HPDE6-E6E7 (cell line): ENCODE measurements around the gene REPS2.

ENCODE experiments used
- DNase-seq: peaks from one replicate; pipeline ENCODE4 v3.0.0; 2011; ENCODE audit warnings: missing footprints; ENCODE audit errors: extremely low spot score

The REPS2 gene

GRCh38 chrX:17035111-17035510 lies 88.7 kb downstream of the REPS2 start:
- DNase-seq: no peak

- DNase-seq: no peak
Observed at GRCh38 chrX:17036171-17036961, 89.9 kb downstream of the REPS2 start.

- DNase-seq: no peak
Observed at GRCh38 chrX:17038277-17038676, 91.8 kb downstream of the REPS2 start.

DNA sequence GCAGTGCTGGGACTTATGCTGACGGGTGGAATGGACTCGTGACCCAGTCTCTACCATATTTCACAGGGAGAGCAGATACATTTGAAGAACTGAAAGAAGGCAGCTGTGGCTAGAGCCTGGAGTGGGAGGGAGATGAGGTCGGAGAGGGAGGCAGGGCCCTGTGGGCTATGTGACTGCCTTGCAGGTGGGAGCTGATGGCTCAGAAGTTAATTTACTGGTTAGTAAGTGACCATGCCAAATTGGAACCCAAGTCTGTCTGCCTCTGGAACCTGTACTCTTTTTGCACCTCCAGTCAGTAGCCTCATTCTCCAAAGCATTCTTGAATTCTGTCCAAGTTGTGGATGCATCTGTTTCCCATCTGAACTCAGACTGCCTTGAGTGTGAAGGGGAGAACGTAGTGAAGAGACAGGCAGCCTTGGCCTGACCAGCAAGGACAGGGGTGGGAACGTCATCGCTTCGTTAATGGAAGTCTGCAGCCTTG lies 92.3 kb downstream of the REPS2 start:
- DNase-seq: no peak

GRCh38 chrX:17039826-17040225 lies 93.4 kb downstream of the REPS2 start:
- no peak for DNase-seq

- DNase-seq: no peak
Observed at GRCh38 chrX:17040711-17041110, 94.3 kb downstream of the REPS2 start.

DNA sequence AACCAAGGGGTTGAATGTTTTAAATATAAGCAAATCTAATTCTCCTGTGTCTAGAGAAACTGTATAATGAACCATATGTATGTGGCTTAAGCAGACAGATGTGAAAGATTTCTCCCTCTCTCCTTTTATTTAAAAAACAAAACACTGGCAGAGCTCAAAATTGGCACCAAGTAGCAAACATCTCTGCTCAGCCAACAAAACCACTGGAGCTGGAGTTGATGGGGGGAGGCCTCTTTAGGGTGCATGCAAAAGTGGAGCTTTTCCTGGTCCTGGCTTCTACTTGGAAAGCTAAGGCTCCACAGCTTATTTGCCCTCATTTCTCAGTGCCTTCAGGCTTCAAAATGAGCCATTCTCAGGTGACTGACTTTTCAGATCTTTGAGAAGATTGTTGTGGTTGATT lies 95.6 kb downstream of the REPS2 start:
- DNase-seq: no peak

- peak; percentile 35 for DNase-seq
Observed at GRCh38 chrX:17046478-17047097, 100.1 kb downstream of the REPS2 start.

DNA sequence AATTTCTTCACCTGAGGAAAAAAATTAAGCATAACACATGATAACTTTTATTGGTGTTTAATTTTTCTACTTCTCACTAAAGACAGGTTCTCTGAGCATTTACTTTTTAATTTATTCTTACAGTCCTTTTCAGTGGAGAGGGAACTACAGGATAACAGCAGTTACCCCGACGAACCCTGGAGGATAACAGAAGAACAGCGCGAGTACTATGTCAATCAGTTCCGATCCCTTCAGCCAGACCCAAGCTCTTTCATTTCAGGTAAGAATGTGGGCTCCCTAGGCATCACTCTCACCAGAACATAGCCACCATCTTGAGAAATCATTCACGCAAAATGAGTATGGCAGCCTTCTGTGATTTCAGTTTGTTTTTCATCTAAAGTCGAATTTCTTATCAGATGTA lies 100.8 kb downstream of the REPS2 start:
- no peak for DNase-seq

- no peak for DNase-seq
Observed at GRCh38 chrX:17052210-17052609, 105.8 kb downstream of the REPS2 start.

DNA sequence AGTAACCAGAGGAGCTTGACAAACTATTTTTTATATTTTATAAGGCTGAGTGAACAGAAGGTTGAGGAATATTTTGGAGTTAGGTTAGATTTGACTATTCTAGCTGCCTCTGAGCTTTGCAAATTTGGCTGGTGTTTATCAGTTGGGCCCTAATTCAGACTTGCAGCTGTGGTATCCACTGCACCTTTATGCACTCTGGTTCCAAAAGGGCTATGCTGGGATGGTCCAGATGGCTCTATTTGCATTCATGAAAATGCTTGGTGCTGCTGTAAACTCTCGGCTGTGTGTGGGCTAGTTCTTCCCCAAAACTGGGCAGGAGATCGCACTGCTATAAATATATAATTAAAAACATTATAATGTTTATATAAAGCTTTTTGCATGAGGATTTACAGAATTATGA lies 106.3 kb downstream of the REPS2 start:
- no peak for DNase-seq

DNA sequence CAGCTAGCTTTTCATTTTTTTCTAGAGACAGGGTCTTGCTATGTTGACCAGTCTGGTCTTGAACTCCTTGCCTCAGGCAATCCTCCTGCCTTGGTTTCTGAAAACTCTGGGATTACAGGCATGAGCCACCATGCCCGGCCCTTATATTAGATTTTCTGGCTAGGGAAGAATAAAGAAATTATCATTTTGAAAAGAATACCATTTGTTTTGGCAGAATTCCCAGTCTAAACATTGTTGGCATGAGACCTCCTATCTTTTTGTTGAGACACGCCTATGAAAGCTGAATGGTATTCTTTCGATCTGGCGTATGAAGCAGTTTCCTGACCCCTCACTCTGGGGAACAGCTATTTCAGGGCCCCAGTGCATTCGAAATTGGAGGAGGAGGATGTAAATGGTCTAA lies 107.0 kb downstream of the REPS2 start:
- no peak for DNase-seq

DNA sequence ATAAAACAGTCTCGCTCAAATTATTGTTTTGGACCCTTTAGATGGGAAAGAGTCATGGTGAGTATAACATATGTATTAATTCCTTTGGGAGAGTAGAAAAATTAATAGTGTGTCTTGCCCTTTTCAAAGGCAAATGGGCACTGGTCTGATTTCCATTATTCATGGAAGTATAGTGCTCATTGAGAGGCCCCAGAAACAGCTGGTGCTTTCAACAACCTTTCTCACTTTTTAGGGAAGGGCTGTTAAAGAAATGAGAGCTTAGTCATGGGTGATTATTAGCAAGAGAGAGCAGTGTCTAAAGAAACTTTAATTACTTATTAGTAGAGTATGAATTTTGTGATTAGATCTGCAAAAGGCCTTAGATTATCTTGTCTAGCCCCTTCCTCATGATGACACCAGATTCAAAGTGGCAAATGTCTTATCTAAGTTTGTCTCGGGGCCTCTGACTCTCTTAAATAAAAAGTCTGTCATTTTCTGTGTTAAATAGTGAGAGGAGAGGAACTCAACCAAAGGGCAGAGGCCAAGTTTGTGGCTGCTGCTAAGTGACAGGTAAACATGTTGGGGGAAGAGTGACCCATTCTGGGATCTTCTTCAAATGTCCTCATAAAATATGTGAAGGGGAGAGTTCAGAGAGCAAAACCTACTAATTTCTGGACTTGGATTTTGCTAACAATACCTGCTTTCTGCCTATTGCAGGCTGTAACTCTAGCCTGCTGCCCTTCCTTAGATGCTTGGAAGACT lies 110.6 kb downstream of the REPS2 start:
- no peak for DNase-seq

- DNase-seq: no peak
Observed at GRCh38 chrX:17062065-17062464, 115.6 kb downstream of the REPS2 start.

- DNase-seq: no peak
Observed at GRCh38 chrX:17065100-17065499, 118.6 kb downstream of the REPS2 start.

DNA sequence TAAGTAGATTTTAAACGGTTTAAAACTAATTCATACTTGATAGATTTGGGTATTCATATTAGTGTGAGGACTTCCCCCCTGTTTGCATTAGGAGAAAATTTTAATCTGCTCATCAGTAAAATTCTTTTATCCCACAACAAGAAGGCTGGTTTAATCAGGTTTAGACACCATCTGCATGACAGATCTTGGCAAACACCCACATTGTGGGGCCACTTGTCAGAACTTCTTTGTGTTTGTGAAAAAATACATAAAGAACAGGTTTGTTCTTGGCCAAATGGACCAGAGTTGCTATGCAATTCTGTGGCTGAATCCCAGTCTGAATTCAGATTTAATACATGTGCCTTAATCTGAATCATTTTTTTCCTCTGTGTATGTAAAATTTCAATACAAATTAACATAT lies 121.1 kb downstream of the REPS2 start:
- no peak for DNase-seq

DNA sequence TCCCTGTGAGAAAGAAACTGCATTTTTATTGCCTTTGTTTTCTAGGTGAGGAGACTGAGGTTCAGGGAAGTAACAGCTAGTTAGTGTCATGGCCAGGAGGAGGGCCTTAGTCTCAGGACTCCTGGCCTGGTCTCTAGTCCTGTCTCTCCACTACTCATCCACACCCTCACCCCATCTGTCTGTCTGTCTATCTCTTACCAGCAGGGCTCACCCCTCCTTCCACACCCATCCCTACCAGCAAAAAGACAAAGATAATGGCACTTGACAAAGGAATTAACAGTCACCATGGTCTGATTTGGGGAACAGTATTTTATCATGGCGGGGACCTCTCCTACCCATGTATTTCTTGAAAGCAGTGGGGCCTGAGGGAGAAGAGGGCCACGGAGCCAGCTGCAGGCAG lies 125.8 kb downstream of the REPS2 start:
- no peak for DNase-seq

- no peak for DNase-seq
Observed at GRCh38 chrX:17072721-17073230, 126.3 kb downstream of the REPS2 start.

GRCh38 chrX:17075004-17075403 lies 128.5 kb downstream of the REPS2 start:
- peak; percentile 12 for DNase-seq

- DNase-seq: no peak
Observed at GRCh38 chrX:17077361-17077760, 130.9 kb downstream of the REPS2 start.

DNA sequence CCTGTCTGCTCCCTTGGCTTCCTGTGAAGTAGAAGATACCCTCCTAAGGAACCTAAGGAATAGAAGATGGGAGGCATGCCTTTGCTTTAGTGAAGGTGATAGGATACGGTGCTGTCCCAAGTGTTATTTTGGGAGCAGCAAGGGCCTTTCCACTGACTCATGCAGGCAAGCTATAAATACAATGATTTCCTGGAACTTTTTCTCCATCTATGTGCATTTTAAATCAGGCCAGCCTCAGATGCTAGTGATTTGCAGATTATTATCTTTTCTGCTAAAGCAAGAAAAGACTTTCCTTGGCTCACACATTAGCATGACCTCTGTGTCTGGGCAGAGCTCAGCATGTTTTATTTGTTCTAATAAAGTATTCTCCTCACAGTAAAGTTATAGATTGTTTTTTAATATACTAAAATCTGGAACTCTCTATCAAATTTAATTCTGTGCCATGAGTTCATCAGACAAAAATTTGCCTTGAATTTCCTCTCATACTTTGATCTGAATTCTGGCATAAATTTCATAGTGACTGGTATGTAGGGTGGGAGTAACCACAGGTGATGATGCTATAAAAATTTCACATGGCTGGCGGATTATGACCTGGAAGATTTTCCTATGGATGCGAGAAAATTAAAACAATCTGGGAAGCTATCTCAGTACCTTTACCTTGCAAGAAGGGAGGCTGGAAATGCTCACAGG lies 131.7 kb downstream of the REPS2 start:
- DNase-seq: no peak

DNA sequence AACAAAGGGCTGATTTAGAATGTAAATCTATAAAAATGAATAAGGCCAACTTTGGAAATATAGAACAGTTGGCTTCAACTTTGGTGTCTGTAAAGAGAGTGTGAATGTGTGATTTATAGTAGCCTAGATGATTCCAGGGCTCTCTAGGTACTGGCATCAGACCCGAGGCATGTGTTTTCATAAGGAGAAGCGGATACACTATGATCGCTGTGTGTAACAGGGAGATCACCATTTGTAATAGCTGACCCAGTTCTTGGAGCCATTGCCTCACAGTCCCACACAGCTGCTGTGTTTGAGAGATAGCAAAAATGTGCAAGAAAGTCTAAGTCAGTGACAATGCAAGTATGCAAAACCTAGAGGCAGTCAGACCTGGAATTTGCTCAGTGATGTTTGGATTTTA lies 135.1 kb downstream of the REPS2 start:
- DNase-seq: no peak
